NCI-H2171 treated with DMSO at 0.1 percent for 48 hours (cell line): ENCODE results near the gene OR2L8.

Source experiments
- DNase-seq: peaks from one replicate; lab custom pipeline; 2025; lab: John Stamatoyannopoulos, UW

OR2L8 gene, protein sequence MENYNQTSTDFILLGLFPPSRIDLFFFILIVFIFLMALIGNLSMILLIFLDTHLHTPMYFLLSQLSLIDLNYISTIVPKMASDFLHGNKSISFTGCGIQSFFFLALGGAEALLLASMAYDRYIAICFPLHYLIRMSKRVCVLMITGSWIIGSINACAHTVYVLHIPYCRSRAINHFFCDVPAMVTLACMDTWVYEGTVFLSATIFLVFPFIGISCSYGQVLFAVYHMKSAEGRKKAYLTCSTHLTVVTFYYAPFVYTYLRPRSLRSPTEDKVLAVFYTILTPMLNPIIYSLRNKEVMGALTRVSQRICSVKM

DNA sequence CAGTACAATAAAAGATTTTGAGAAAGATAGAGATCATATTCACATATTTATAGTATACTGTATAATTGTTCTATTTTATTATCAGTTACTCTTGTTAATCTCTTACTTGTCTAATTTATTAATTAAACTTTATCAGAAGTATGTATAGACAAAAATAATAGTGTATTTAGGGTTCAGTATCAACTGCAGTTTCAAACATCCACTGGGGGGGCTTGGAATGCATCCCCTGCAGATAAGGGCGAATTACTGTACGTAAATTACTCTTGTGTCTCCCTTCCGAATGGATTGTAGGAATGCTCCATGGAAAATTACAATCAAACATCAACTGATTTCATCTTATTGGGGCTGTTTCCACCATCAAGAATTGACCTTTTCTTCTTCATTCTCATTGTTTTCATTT is at the start of gene OR2L8:
Gene OR2L8, plus strand, starts transcription at position 301 of the 400 bp plus-strand sequence. Its CDS starts 0 bp downstream, at position 301.
- DNase-seq: no peak

DNA sequence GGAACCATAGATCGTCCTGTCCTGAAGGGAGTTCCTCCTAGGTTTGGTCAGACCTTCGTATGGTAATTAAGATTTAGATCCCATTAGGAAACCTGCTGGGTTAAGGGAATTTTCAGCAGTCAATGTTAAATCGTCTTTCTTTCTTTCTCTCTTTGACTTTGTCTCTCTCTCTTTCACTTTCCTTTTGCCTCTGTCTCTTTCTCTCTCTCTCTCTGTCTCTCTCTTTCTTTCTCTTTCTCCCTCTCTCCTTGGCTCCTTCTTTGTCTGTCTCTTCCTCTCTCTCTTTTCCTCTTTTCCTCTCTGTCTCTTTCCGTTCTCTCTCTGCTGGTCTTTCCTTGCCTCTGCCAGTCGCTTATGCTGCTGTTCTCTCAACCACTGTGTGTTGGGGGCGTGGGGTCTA is 44.5 kb upstream of the OR2L8 start:
- no peak for DNase-seq

DNA sequence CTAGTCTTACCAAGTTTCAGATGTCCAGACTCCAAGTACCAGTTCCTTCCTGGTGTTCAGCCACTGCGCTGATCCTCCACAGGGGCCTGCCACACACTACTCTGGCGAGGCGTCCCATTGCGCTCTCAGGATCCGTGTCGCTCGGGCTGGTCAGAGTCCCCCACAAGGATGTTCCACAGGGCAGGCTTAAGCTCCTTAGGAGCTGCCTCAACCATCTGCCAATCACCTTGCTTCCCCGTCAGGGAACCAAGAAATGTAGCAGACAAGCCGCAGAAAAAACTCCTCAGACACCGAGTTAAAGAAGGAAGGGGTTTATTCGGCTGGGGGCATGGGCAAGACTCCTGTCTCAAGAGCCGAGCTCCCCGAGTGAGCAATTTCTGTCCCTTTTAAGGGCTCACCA is 43.5 kb upstream of the OR2L8 start:
- no peak for DNase-seq

DNA sequence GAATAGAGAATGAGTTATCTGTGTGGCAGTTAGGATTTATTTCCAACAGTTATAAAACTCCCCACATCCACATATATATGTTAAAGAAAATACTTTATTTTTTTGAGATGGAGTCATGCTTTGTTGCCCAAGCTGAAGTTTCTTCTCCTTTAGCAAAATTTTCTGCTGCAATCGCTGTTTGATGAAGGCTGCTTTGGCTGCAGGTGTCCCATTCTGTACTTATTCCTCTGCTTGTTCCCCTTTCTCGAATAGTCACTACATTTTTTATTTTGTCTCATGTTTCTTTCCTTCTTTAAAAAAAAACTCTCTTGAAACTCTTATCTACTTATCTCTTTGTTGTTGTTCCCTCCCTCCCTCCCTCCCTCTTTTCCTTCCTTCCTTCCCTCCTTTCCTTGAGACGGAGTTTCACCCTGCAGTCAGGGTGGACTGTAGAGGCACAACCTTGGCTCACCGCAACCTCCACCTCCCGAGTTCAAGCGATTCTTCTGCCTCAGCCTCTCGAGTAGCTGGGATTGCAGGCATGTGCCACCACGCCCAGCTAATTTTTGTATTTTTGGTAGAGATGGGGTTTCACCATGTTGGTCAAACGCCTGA is 42.7 kb upstream of the OR2L8 start:
- DNase-seq: no peak

DNA sequence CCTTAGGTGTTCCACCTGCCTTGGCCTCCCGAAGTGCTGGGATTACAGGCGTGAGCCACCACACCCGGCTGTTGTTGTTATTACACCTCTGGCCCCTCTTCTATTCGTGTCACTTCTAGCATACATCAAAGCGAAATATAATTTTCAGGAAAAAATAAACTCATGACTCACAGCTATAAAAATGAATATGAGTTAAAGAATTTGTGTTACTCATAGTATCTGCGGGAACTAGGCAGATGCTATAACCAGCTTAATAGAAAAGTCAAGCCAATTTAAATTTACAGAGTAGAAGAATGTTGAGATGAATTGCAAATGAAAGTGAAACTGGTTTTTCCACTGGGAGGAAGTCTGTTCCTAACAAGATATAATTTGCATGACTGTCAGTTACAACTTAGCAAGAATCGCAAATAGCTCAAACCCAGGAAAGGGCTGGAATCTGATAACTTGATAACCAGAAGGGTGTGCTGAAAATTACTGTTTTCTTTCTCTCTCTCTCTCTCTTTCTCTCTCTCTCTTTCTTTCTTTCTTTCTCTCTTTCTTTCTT is 42.1 kb upstream of the OR2L8 start:
- DNase-seq: no peak

DNA sequence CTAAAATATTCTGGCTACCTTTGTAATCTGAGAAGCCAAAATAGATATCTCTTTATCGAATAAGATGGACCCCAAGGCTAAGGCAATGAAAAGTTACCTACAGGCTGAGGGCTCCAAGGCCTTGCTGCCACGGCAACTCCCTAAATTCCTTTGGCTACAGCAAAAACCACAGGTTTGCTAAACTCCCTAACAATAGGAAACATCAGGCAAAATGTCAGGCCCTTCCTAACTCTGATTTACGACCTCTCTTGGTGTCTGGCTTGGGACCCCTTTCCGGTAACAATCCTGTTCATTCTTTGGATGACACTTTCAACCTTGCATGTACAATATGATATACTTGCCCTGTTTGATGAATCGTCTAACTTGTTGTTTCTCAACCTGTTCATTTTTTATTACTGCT is 39.9 kb upstream of the OR2L8 start:
- DNase-seq: no peak

DNA sequence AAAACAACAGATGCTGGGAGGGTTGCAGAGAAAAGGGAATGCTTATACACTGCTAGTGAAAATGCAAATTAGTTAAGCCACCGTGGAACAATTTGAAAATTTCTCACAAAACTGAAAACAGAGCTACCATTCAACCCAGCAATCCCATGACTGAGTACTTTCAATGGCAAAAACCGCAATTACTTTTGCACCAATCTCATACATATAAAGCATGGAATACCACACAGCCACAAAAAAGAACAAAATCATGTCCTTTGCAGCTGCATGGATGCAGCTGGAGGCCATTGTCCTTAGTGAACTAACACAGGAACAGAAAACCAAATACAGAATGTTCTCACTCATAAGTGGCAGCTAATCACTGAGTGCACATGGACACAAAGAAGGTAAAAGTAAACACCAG is 34.9 kb upstream of the OR2L8 start:
- DNase-seq: no peak

DNA sequence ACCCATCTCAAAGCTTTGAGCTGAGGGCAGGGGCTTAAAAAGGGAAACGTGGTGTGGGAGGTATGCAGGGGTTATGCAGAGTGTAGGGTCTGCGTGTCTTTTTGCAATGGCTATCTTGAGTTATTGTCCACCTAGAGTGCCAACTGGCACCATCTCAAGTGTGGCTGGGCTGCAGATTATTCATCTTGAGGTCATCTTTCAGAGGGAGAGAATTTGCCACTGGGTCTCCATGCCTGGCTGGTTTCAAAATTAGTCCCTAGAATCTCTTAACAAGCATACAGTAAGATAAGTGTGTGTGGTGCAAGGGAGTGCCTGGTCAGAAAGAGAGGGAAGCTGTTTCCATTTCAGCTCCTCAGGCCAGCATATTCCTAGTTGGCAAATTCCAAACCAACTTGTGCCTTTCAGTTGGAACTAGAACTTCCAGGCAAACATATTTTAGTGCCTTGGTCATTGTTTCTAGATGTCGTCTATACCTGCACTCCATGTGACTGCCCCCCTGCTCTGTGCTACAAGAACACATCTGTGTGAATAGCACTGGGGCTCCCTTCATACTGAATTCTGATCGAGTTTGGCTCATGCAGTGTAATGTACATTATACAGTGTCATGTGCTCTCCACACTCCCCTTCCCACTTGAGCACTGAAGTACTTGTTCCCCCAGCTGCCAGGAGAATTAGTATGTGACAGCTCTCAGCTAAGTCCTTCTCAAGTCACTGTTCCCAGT is 33.6 kb upstream of the OR2L8 start:
- no peak for DNase-seq

DNA sequence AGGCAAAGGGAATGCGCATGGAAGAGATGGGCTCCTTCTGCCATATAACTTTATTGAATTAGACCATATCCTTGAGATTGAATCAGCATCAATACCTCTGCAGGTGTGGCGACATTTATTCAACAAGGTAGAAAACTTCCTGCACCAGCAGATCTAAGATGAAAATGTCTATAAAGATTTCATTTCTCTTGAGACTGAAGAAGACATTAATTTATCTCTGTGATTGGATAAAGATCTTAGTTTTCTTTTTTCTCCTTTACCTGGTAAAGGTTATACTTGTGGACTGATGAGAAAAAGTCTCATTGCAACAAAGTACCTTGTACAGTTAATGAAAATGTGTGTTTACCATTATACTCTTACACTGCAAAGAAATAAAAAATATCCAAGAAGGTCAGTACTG is 28.7 kb upstream of the OR2L8 start, which contains the start of gene OR2T8:
Gene OR2T8, plus strand, starts transcription at position 301 of the 400 bp plus-strand sequence. CDS start 766 bp downstream, outside the sequence.
- no peak for DNase-seq

DNA sequence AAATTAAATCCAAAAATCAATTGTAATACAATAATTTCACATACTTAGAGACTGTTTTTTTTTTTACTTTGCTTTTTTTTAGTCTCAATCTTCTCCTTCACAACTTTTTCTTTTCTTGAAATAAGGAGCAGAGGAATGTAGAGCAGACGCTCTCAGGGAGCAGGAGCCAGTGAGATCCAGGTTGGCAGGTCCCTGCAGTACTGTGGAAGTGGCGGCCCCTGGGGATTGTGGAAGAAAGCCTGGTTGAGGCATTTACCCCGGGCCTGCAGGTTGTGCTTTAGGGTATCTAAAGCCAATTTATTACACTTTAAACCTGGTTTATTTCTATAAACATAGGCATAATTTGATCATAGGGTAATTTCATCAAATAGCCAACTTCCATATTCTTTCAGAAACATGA is 24.7 kb upstream of the OR2L8 start:
- DNase-seq: no peak

DNA sequence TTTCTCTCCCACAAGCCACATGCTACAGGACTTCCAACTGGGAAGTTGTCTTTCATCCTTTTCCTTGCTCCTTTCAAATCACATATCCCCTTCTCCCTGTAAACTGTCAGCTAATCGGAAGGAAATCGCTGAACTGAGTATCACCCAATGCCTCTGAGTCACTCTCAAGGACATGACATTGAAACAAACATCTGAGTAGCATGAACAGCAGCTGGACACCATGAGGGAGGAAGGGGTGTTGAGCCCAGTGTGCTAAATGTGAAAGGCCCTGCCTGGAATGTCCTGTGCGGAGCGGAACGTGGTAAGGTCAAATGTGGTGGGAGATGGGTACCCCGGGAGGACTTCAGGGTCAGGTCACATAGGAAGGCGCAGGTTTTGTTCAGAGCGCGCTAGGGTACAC is 23.8 kb upstream of the OR2L8 start, which contains the start of gene OR2AJ1:
Gene OR2AJ1, plus strand, starts transcription at position 22 of the 400 bp plus-strand sequence. CDS start 8,880 bp downstream, outside the sequence.
- no peak for DNase-seq

DNA sequence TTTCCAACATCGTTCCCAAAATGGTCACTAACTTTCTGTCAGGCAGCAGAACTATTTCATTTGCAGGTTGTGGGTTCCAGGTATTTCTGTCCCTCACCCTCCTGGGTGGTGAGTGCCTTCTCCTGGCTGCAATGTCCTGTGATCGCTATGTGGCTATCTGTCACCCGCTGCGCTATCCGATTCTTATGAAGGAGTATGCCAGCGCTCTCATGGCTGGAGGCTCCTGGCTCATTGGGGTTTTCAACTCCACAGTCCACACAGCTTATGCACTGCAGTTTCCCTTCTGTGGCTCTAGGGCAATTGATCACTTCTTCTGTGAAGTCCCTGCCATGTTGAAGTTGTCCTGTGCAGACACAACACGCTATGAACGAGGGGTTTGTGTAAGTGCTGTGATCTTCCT is 14.7 kb upstream of the OR2L8 start:
- no peak for DNase-seq

DNA sequence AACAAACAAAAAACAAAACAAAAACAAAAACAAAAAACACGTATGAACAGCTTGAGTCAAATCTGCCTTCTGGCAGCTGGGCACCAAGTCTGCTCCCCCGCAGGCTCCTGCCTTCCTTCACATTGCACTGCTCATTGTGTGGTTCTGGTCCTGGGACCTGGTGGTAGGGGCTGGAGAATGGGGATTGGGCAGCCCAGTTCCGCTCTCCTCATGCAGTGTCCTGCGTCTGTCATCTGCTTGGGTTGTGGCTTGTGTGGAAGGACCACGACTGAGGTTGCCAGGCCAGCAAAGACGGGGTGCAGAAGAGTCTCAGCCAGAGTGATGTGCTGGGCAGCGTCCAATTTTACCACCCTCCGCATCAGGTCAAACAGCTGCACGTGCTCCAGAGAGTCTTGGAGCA is 12.9 kb upstream of the OR2L8 start:
- DNase-seq: no peak

DNA sequence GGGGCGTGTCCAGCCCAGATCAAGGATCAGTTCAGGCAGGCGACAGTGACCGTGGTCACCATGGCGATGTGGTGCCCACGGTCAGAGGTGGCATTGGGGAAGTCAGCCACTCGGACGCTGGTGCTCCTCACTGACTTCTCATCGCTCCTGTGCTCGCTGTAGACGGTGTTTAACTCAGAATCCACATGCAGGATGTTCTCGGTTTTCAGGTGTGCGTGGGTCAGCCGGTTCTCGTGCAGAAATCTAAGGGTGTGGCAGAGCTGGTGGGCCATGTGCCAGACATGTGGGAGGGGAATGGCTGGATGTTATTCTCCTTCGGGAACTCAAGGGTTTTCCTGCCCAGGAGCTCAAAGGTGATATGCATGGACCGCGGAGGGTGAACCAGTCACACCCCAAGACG is 12.2 kb upstream of the OR2L8 start:
- no peak for DNase-seq

DNA sequence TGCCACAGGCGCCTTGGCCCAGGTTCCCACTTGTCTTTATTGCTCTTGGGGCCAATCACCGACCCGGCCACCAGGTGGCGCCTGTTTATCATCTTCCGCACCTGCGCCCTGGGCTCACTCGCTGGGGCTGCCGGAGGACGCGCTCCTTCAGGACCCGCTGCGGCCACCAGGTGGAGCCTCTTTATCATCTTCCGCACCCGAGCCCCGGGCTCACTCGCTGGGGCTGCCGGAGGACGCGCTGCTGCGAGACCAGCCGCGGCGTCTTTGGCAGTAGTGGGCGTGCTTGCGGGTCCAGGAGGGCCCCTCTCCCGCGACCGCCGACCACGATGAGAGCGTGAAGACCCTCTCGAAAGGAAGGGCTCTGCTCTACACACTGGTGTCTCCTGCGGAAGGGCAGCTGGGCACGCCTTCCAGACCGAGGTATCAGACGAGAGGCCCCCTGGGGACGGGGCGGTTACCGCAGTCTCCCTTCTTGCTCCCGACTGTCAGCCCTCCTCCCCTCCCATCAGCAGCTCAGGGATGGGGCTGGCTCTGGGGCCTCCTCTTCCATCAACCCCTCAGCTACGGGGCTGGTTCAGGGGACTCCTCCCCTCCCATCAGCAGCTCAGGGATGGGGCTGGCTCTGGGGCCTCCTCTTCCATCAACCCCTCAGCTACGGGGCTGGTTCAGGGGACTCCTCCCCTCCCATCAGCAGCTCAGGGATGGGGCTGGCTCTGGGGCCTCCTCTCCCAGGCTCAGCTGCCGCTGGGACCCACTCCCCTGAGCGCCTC is 11.5 kb upstream of the OR2L8 start:
- DNase-seq: peak; percentile 92

DNA sequence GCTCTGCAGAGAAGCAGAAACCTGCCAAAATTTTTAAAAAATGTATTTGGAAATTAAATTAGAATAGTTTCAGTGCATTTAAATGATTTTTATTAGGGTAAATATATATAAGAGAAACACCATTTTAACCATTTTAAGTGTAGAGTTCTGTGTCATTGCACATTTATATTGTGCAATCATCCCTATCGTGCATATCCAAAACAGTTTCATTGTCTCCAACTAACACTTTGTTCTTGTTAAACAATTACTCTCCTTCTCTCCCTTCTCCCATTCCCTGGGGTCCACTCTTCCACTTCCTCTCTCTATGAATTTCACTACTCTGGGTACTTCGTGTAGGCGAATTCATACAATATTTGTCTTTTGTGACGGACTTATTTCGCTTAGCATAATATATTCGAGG is 6.0 kb upstream of the OR2L8 start:
- DNase-seq: no peak

DNA sequence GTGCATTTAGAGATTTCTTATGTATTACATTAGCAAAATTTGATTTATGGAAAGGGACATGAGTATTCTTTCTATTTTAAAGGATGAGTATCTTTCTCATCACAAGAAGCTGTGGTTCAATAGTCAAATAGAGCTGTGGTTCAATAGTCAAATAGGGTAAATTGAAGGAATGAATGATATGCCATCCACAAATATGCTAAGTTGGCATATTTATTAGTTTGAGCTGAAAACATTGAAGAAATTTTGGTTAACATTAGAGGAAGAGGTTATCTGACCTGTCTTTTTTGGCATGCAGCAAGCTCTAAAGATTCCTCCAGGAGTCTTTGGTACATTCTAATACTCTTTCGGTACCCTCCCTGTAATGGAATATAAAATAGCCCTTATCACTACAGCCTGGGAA is 4.8 kb downstream of the OR2L8 start:
- DNase-seq: no peak

DNA sequence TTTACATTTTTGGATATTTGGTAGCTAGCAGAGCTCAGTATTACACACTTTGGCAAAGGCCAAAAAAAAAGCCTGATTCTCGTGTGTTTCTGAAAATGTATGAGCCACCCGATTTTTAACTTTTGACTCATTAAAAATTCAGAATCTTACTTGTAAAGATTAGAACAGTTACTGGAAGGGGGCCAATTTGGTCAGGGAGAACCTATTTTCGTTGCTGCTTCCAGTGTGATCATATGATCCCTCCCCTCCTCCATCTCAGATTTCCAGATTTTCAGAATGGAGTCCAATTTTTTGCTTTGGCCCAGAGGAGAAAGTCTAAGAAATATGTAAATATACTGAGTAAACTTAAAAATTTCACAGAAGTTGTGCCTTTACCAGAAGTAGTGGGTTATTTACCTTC is 13.1 kb downstream of the OR2L8 start:
- DNase-seq: no peak

DNA sequence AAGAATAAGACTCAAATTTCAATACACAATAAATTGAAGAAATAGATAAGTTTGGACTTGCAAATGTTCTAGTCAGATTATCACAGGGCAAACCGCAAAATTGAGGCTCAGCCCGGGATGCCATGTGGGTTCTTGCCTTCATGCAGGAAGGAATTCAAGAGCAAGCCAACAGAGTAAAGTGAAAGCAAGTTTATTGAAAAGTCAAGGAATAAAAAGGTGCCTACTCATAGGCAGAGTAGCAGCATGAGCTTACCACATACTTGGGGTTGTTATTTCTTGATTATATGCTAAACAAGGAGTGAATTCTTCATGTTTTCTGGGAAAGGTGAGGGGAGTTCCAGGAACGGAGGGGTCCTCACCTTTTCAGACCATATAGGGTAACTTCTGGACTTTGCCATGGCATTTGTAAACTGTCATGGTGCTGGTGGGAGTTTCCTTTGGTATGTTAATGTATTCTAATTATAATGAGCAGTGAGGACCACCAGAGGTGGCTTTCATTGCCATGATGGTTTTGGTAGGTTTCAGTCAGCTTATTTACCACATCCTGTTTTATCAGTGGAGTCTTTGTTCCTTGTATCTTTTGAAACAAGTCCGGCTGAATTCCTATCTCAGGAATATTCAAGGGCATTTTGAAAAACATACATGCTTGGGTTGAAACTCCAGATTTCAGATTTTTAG is 14.4 kb downstream of the OR2L8 start:
- DNase-seq: no peak

DNA sequence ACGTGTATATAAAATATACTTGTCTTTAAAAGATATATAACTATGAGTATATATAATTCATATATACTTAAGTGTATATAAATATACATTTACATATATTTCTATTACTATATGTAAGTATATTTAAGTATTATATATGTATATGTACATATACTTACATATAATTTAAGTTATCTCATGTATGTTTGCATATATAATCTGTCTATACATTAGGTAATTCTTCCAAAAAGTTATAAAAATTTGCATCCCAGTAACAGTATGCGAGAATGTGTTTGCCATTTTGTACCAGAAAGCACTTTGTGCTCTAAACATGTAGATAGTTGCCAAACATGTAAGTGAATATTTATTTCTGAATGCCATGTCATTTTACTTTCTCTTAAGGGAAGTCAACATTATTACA is 16.3 kb downstream of the OR2L8 start, which contains the start of gene OR2AK2:
Gene OR2AK2, plus strand, starts transcription at position 301 of the 400 bp plus-strand sequence. CDS start 144 bp downstream, outside the sequence.
- DNase-seq: no peak

DNA sequence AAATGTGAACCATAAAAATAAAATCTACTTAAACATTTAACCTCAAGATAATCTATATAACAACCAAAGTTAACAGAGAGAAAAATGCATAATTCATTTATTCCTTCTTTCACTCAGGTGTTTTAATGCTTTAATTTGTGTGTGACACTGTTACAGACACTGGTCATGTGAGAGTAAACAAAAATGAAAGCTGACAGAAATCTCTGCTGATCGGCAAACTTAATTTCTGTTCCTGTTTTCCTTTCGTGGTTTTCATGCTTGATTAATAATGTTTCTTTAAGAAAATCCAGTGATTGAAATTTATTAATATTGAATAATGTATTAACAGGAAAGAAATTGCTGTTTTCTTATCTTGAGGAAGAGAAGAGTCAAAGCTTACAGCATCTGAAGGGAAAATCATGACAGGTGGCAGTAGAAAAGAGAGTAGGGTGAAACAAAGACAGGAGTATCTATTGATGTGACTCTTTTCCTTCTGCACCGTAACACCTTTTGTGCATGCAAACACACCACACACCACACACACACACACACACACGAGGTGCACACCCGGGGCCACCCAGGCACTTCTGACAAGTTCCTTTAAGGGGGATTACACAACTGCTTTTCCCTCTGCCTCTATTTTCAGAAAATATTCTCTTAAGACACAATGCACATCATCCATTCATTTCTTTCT is 18.0 kb downstream of the OR2L8 start:
- no peak for DNase-seq
